Suprapubic skin (tissue), 4 donors: ENCODE data around the gene WDR89. TPM values are rescaled to one million over a fixed set of nuclear protein-coding genes. Genes with fewer than 3 reads are reported as not detected.

Source experiments
- DNase-seq, 2 donors: peaks; one replicate each; pipeline ENCODE4 v3.0.0-alpha.2; 2019; ENCODE audit warnings: low spot score in 2 of 2
- H3K27ac ChIP-seq: fragments of 200-600 bp; sonication (generic); one replicate; pipeline ENCODE4 v1.5.1; 2019
- H3K27me3 ChIP-seq: fragments of 200-600 bp; sonication (generic); one replicate; pipeline ENCODE4 v1.5.1; 2019
- H3K36me3 ChIP-seq: fragments of 200-600 bp; sonication (generic); one replicate; pipeline ENCODE4 v1.5.1; 2019
- H3K4me1 ChIP-seq: fragments of 200-600 bp; sonication (generic); one replicate; pipeline ENCODE4 v1.5.1; 2019
- H3K4me3 ChIP-seq: fragments of 200-600 bp; sonication (generic); one replicate; pipeline ENCODE4 v1.5.1; 2019; ENCODE audit warnings: mild to moderate bottlenecking
- H3K9me3 ChIP-seq: fragments of 200-600 bp; sonication (generic); one replicate; pipeline ENCODE4 v1.5.1; 2019
- EP300 ChIP-seq: sonication (generic); formaldehyde crosslinking; IDR thresholded peaks from one replicate; pipeline ENCODE4 v1.6.1; 2017; ENCODE audit warnings: antibody characterized with exemption
- POLR2A ChIP-seq, 2 donors: fragments of 450-650 bp; IDR thresholded peaks; one replicate each; pipeline ENCODE4 v1.6.1; 2017; ENCODE audit warnings: antibody characterized with exemption in 2 of 2, mild to moderate bottlenecking in 2 of 2, moderate library complexity in 2 of 2
- POLR2AphosphoS5 ChIP-seq, 3 donors: sonication (generic); formaldehyde crosslinking; IDR thresholded peaks; one replicate each; pipeline ENCODE4 v1.6.1; 2017; ENCODE audit warnings: antibody characterized with exemption in 3 of 3
- WGBS: methylation state at CpG from one replicate; pipeline ENCODE4 v1.1.5; 2018; 5-methylcytosine and 5-hydroxymethylcytosine counted together
- total RNA-seq, 4 donors: library from RNA; depleted of rRNA; stranded (reverse); fragments of >200 nt; gene quantifications; one replicate each; pipeline ENCODE4 v1.1.0, GENCODE V29; 2016
- TF ChIP-seq, protein P1 (sequence below), 2 donors: fragments of 200-600 bp in 1 of 2; fragments of 450-650 bp in 1 of 2; sonication (generic) in 1 of 2; IDR thresholded peaks; one replicate each; pipeline ENCODE4 v1.5.1; 2016 to 2019; ENCODE audit warnings: antibody characterized with exemption in 2 of 2, mild to moderate bottlenecking in 1 of 2, moderate library complexity in 1 of 2

Gene WDR89
- total RNA-seq, 4 donors from 2014 or later = 4.7 to 6.5 (median 6.0) TPM

DNA sequence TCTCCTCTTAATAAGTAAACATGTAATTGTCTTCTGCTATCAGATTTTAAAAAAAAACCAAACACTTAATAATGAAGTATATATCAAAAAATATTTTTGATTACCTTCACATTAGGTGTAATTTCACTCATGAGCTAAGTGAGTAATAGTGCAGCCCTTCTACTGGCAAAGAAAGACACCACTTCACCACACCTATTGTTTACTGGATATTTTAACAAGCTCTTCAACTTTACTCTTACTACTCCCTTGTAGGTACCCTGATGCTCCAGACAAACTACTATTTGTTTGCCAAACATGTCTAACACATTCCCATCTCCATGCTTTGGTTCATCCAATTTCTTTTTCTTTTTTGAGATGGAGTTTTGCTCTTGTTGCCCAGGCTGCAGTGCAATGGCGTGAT, 36.9 kb upstream of the WDR89 start:
- no peak overlapping the region for H3K27ac ChIP-seq
- no peak overlapping the region for H3K4me3 ChIP-seq
- no peak for DNase-seq
- peaks cover 10% of the 10 kb centered on the region for H3K4me1 ChIP-seq
- H3K27me3 ChIP-seq = peaks cover 2% of the 10 kb centered on the region
- H3K36me3 ChIP-seq = no peaks in the 10 kb centered on the region
- no peaks in the 10 kb centered on the region for H3K9me3 ChIP-seq
- WGBS = 100% methylated on average over 1 of the region's 1 CpG
- TF ChIP-seq POLR2AphosphoS5 (IDR thresholded peaks at IDR 0.05) (no peak), POLR2A (IDR thresholded peaks at IDR 0.05) (no peak), EP300 (no peak)
- TF ChIP-seq, protein P1, sequence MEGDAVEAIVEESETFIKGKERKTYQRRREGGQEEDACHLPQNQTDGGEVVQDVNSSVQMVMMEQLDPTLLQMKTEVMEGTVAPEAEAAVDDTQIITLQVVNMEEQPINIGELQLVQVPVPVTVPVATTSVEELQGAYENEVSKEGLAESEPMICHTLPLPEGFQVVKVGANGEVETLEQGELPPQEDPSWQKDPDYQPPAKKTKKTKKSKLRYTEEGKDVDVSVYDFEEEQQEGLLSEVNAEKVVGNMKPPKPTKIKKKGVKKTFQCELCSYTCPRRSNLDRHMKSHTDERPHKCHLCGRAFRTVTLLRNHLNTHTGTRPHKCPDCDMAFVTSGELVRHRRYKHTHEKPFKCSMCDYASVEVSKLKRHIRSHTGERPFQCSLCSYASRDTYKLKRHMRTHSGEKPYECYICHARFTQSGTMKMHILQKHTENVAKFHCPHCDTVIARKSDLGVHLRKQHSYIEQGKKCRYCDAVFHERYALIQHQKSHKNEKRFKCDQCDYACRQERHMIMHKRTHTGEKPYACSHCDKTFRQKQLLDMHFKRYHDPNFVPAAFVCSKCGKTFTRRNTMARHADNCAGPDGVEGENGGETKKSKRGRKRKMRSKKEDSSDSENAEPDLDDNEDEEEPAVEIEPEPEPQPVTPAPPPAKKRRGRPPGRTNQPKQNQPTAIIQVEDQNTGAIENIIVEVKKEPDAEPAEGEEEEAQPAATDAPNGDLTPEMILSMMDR (IDR thresholded peaks at IDR 0.05) = no peak

GRCh38 chr14:63677891-63678379, 36.3 kb upstream of the WDR89 start:
- DNase-seq = no peak
- Histone ChIP-seq H3K27me3 (peaks cover 2% of the 10 kb centered on the region), H3K27ac (no peak overlapping the region), H3K4me3 (no peak overlapping the region), H3K9me3 (no peaks in the 10 kb centered on the region), H3K4me1 (peaks cover 10% of the 10 kb centered on the region), H3K36me3 (no peaks in the 10 kb centered on the region)
- TF ChIP-seq EP300 (no peak), POLR2AphosphoS5 (IDR thresholded peaks at IDR 0.05) (peak in 1 of 3 donors; percentile 32)
- WGBS = 31% methylated on average over 3 of the region's 3 CpGs

- TF ChIP-seq EP300 = no peak
- TF ChIP-seq, protein P1 (IDR thresholded peaks at IDR 0.05) = no peak
- no peak for TF ChIP-seq POLR2AphosphoS5 (IDR thresholded peaks at IDR 0.05)
- TF ChIP-seq POLR2A (IDR thresholded peaks at IDR 0.05) = no peak
- Histone ChIP-seq H3K9me3 (no peaks in the 10 kb centered on the region), H3K27me3 (peaks cover 2% of the 10 kb centered on the region), H3K4me1 (peaks cover 14% of the 10 kb centered on the region), H3K4me3 (no peak overlapping the region), H3K36me3 (no peaks in the 10 kb centered on the region), H3K27ac (no peak overlapping the region)
- 80% methylated on average over 3 of the region's 3 CpGs for WGBS
- DNase-seq = no peak
Measured at GRCh38 chr14:63676615-63677014, 34.9 kb upstream of the WDR89 start.

- H3K4me1 ChIP-seq = peaks cover 14% of the 10 kb centered on the region
- no peak overlapping the region for H3K4me3 ChIP-seq
- no peaks in the 10 kb centered on the region for H3K36me3 ChIP-seq
- DNase-seq = no peak
- H3K9me3 ChIP-seq = no peaks in the 10 kb centered on the region
- no peak overlapping the region for H3K27ac ChIP-seq
- H3K27me3 ChIP-seq = peaks cover 2% of the 10 kb centered on the region
- TF ChIP-seq POLR2A (IDR thresholded peaks at IDR 0.05) = no peak
- WGBS = 89% methylated on average over 7 of the region's 7 CpGs
Measured at GRCh38 chr14:63673886-63674497, 32.3 kb upstream of the WDR89 start.

- no peak overlapping the region for H3K27ac ChIP-seq
- WGBS = 89% methylated on average over 5 of the region's 5 CpGs
- DNase-seq = no peak
- no peaks in the 10 kb centered on the region for H3K36me3 ChIP-seq
- TF ChIP-seq POLR2A (IDR thresholded peaks at IDR 0.05) (no peak), EP300 (no peak), POLR2AphosphoS5 (IDR thresholded peaks at IDR 0.05) (no peak)
- TF ChIP-seq, protein P1 (IDR thresholded peaks at IDR 0.05) = no peak
- no peak overlapping the region for H3K4me3 ChIP-seq
- peaks cover 12% of the 10 kb centered on the region for H3K4me1 ChIP-seq
- H3K9me3 ChIP-seq = no peaks in the 10 kb centered on the region
- H3K27me3 ChIP-seq = peaks cover 2% of the 10 kb centered on the region
Measured at GRCh38 chr14:63673255-63673654, 31.6 kb upstream of the WDR89 start.

GRCh38 chr14:63672417-63673180, 30.9 kb upstream of the WDR89 start:
- Histone ChIP-seq H3K27me3 (peaks cover 2% of the 10 kb centered on the region), H3K4me3 (no peak overlapping the region), H3K27ac (no peak overlapping the region), H3K9me3 (no peaks in the 10 kb centered on the region), H3K4me1 (peaks cover 7% of the 10 kb centered on the region), H3K36me3 (no peaks in the 10 kb centered on the region)
- no peak for DNase-seq
- WGBS = 45% methylated on average over 7 of the region's 7 CpGs
- TF ChIP-seq POLR2A (IDR thresholded peaks at IDR 0.05) = no peak
- no peak for TF ChIP-seq EP300
- TF ChIP-seq POLR2AphosphoS5 (IDR thresholded peaks at IDR 0.05) = no peak
- TF ChIP-seq, protein P1 (IDR thresholded peaks at IDR 0.05) = no peak
